ENCODE data around the gene HBA2.

HBA2 gene

DNA sequence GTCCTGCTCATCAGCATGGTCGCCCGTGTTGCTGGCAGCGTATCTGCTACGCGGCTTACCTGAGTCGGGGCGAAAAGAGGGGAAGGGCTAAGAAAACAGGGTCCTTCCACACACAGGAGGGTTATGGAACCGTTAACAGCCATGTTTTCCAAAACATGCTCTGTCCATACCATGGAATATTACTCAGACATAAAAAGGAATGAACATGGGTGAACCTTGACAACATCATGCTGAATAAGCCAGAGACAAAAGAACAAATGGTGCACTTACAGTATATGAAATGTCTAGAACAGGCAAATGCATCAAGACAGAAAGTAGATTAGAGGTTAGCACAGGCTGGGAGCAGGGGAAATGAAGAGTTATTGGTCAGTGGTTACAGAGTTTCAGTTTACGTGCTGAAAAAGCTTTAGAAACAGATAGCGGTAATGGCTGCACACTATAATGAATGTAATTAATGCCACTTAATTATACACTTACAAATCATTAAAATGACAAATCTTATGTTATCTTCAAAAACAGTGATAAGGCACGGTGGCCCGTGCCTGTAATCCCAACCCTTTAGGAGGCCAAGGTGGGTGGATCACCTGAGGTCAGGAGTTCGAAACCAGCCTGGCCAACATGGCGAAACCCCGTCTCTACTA lies 42.0 kb upstream of the HBA2 start:
- TF ChIP-seq EZH2 (IDR thresholded peaks at IDR 0.05; ENCODE audit: borderline replicate concordance, low read length) = no peak
- TF ChIP-seq, protein P1, sequence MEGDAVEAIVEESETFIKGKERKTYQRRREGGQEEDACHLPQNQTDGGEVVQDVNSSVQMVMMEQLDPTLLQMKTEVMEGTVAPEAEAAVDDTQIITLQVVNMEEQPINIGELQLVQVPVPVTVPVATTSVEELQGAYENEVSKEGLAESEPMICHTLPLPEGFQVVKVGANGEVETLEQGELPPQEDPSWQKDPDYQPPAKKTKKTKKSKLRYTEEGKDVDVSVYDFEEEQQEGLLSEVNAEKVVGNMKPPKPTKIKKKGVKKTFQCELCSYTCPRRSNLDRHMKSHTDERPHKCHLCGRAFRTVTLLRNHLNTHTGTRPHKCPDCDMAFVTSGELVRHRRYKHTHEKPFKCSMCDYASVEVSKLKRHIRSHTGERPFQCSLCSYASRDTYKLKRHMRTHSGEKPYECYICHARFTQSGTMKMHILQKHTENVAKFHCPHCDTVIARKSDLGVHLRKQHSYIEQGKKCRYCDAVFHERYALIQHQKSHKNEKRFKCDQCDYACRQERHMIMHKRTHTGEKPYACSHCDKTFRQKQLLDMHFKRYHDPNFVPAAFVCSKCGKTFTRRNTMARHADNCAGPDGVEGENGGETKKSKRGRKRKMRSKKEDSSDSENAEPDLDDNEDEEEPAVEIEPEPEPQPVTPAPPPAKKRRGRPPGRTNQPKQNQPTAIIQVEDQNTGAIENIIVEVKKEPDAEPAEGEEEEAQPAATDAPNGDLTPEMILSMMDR (IDR thresholded peaks at IDR 0.05; ENCODE audit: low read length) = no peak
- no peak overlapping the region for H2AFZ ChIP-seq (ENCODE audit: low read length)
- H3K9me2 ChIP-seq (ENCODE audit: low read depth, low read length) = no peaks in the 10 kb centered on the region
- H3K36me3 ChIP-seq (ENCODE audit: insufficient read depth, low read length) = no peaks in the 10 kb centered on the region
- no peak overlapping the region for H3K27ac ChIP-seq (ENCODE audit: low read depth, low read length, poor library complexity, severe bottlenecking)
- H3K4me1 ChIP-seq (ENCODE audit: insufficient read depth, low read length, severe bottlenecking) = peaks cover 5% of the 10 kb centered on the region
- no peaks in the 10 kb centered on the region for H4K20me1 ChIP-seq (ENCODE audit: insufficient read depth, low read length)
- no peak overlapping the region for H3K4me3 ChIP-seq (ENCODE audit: low read depth, low read length, poor library complexity, severe bottlenecking)
- no peak overlapping the region for H3K4me2 ChIP-seq (ENCODE audit: low read length)
- H3K79me2 ChIP-seq (ENCODE audit: insufficient read depth, low read length) = peaks cover 1% of the 10 kb centered on the region
- no peaks in the 10 kb centered on the region for H3K9me3 ChIP-seq (ENCODE audit: low read length)
- H3F3A ChIP-seq (ENCODE audit: insufficient read depth, low read length) = no peaks in the 10 kb centered on the region
- no peaks in the 10 kb centered on the region for H3K27me3 ChIP-seq (ENCODE audit: insufficient read depth, low read length)
- H3K9ac ChIP-seq (ENCODE audit: low read length) = no peak overlapping the region

DNA sequence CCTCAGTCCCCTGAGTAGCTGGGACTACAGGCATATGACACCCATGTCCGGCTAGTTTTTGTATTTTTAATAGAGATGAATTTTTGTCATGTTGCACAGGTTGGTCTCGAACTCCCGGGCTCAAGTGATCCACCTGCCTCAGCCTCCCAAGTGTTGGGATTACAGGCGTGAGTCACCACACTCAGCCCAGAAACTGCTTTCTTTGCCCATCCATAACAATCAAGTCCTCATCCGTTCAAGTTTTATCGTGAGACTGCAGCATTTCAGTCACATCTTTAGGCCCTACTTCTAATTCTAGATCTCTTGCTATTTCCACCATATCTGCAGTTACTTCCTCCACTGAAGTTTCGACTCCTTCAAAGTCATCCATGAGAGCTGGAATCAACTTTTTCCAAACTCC lies 40.6 kb upstream of the HBA2 start:
- no peak overlapping the region for H3K4me3 ChIP-seq (ENCODE audit: low read depth, low read length, poor library complexity, severe bottlenecking)
- H3K9me2 ChIP-seq (ENCODE audit: low read depth, low read length) = no peaks in the 10 kb centered on the region
- H2AFZ ChIP-seq (ENCODE audit: low read length) = no peak overlapping the region
- no peaks in the 10 kb centered on the region for H3K36me3 ChIP-seq (ENCODE audit: insufficient read depth, low read length)
- H3K9ac ChIP-seq (ENCODE audit: low read length) = no peak overlapping the region
- H3K9me3 ChIP-seq (ENCODE audit: low read length) = no peaks in the 10 kb centered on the region
- no peak overlapping the region for H3K27ac ChIP-seq (ENCODE audit: low read depth, low read length, poor library complexity, severe bottlenecking)
- no peaks in the 10 kb centered on the region for H3K27me3 ChIP-seq (ENCODE audit: insufficient read depth, low read length)
- peaks cover 6% of the 10 kb centered on the region for H3K4me1 ChIP-seq (ENCODE audit: insufficient read depth, low read length, severe bottlenecking)
- peaks cover 7% of the 10 kb centered on the region for H3K79me2 ChIP-seq (ENCODE audit: insufficient read depth, low read length)
- TF ChIP-seq, protein P1 (IDR thresholded peaks at IDR 0.05; ENCODE audit: low read length) = no peak
- TF ChIP-seq EZH2 (IDR thresholded peaks at IDR 0.05; ENCODE audit: borderline replicate concordance, low read length) = no peak
- H3F3A ChIP-seq (ENCODE audit: insufficient read depth, low read length) = no peaks in the 10 kb centered on the region
- H4K20me1 ChIP-seq (ENCODE audit: insufficient read depth, low read length) = no peaks in the 10 kb centered on the region
- H3K4me2 ChIP-seq (ENCODE audit: low read length) = no peak overlapping the region

DNA sequence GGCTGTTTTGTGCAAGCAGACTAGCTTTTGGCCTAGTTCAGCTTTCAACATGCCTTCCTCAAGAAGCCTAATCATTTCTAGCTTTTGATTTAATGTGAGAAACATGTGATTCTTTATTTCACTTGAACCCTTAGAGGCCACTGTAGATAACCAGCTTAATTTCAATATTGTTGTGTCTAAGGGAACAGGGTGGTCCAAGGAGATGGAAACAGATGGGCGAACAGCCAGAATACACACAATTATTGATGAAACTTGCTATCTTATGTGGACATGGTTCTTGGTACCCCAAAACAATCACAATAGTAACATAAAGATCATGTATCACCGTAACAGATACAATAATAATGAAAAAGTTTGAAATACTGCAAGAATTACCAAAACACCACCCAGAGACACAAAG lies 39.0 kb upstream of the HBA2 start:
- Histone ChIP-seq H3K9me2 (ENCODE audit: low read depth, low read length) (no peaks in the 10 kb centered on the region), H3K36me3 (ENCODE audit: insufficient read depth, low read length) (no peaks in the 10 kb centered on the region), H3K4me3 (ENCODE audit: low read depth, low read length, poor library complexity, severe bottlenecking) (no peak overlapping the region), H3K9ac (ENCODE audit: low read length) (no peak overlapping the region), H2AFZ (ENCODE audit: low read length) (no peak overlapping the region), H3K4me1 (ENCODE audit: insufficient read depth, low read length, severe bottlenecking) (peaks cover 13% of the 10 kb centered on the region), H3K4me2 (ENCODE audit: low read length) (no peak overlapping the region), H3K27me3 (ENCODE audit: insufficient read depth, low read length) (no peaks in the 10 kb centered on the region), H3K27ac (ENCODE audit: low read depth, low read length, poor library complexity, severe bottlenecking) (no peak overlapping the region), H3F3A (ENCODE audit: insufficient read depth, low read length) (no peaks in the 10 kb centered on the region), H4K20me1 (ENCODE audit: insufficient read depth, low read length) (no peaks in the 10 kb centered on the region), H3K79me2 (ENCODE audit: insufficient read depth, low read length) (peaks cover 9% of the 10 kb centered on the region), H3K9me3 (ENCODE audit: low read length) (no peaks in the 10 kb centered on the region)
- TF ChIP-seq EZH2 (IDR thresholded peaks at IDR 0.05; ENCODE audit: borderline replicate concordance, low read length) = no peak
- TF ChIP-seq, protein P1 (IDR thresholded peaks at IDR 0.05; ENCODE audit: low read length) = no peak

Measured in OCI-LY1 (cell line).